ENCODE measurements around the gene MAMLD1.
A peak's percentile ranks its signal among the peaks of the same experiment; 100 is the strongest.

- TF ChIP-seq CTCF (IDR thresholded peaks at IDR 0.05; ENCODE audit: low read depth, low read length, missing input control) (no peak), FOXA1 (IDR thresholded peaks at IDR 0.05) (no peak), MAX (IDR thresholded peaks at IDR 0.05) (no peak), RXRA (IDR thresholded peaks at IDR 0.05) (no peak), HNF4A (conservative IDR thresholded peaks at IDR 0.05) (no peak), TAF1 (conservative IDR thresholded peaks at IDR 0.05) (no peak), JUND (IDR thresholded peaks at IDR 0.05) (no peak), HNF4G (IDR thresholded peaks at IDR 0.05) (no peak), ATF3 (IDR thresholded peaks at IDR 0.05) (no peak), EGR1 (IDR thresholded peaks at IDR 0.05; ENCODE audit: low read depth in 2 of 2) (no peak), YY1 (IDR thresholded peaks at IDR 0.05) (no peak), SP1 (IDR thresholded peaks at IDR 0.05) (no peak), RAD21 (IDR thresholded peaks at IDR 0.05) (peak; percentile 8 to 24)
- TF ChIP-seq, protein P1, sequence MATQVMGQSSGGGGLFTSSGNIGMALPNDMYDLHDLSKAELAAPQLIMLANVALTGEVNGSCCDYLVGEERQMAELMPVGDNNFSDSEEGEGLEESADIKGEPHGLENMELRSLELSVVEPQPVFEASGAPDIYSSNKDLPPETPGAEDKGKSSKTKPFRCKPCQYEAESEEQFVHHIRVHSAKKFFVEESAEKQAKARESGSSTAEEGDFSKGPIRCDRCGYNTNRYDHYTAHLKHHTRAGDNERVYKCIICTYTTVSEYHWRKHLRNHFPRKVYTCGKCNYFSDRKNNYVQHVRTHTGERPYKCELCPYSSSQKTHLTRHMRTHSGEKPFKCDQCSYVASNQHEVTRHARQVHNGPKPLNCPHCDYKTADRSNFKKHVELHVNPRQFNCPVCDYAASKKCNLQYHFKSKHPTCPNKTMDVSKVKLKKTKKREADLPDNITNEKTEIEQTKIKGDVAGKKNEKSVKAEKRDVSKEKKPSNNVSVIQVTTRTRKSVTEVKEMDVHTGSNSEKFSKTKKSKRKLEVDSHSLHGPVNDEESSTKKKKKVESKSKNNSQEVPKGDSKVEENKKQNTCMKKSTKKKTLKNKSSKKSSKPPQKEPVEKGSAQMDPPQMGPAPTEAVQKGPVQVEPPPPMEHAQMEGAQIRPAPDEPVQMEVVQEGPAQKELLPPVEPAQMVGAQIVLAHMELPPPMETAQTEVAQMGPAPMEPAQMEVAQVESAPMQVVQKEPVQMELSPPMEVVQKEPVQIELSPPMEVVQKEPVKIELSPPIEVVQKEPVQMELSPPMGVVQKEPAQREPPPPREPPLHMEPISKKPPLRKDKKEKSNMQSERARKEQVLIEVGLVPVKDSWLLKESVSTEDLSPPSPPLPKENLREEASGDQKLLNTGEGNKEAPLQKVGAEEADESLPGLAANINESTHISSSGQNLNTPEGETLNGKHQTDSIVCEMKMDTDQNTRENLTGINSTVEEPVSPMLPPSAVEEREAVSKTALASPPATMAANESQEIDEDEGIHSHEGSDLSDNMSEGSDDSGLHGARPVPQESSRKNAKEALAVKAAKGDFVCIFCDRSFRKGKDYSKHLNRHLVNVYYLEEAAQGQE (IDR thresholded peaks at IDR 0.05) = no peak
These were observed 141.5 kb downstream of the MAMLD1 start for GRCh38 chrX:150504397-150505182.
